Measurements from ENCODE around the gene CAPZA1.

CAPZA1 gene

GRCh38 chr1:112676543-112676942 lies 56.9 kb downstream of the CAPZA1 start:
- no peak for DNase-seq (ENCODE audit: low spot score)

GRCh38 chr1:112677501-112677900 lies 57.9 kb downstream of the CAPZA1 start:
- DNase-seq (ENCODE audit: low spot score), result no peak

GRCh38 chr1:112678605-112679004 lies 59.0 kb downstream of the CAPZA1 start:
- no peak for DNase-seq (ENCODE audit: low spot score)

- DNase-seq (ENCODE audit: low spot score), result no peak
These were observed 66.3 kb downstream of the CAPZA1 start for GRCh38 chr1:112685913-112686312.

GRCh38 chr1:112686417-112686816 lies 66.8 kb downstream of the CAPZA1 start:
- no peak for DNase-seq (ENCODE audit: low spot score)

GRCh38 chr1:112686835-112687234 lies 67.2 kb downstream of the CAPZA1 start:
- DNase-seq (ENCODE audit: low spot score), result no peak

GRCh38 chr1:112687361-112687760 lies 67.7 kb downstream of the CAPZA1 start:
- DNase-seq (ENCODE audit: low spot score), result no peak

GRCh38 chr1:112687785-112688496 lies 68.3 kb downstream of the CAPZA1 start:
- no peak for DNase-seq (ENCODE audit: low spot score)

- DNase-seq (ENCODE audit: low spot score), result no peak
These were observed 69.2 kb downstream of the CAPZA1 start for GRCh38 chr1:112688781-112689193.

GRCh38 chr1:112689196-112689841 lies 69.7 kb downstream of the CAPZA1 start:
- DNase-seq (ENCODE audit: low spot score), result no peak

- no peak for DNase-seq (ENCODE audit: low spot score)
These were observed 70.2 kb downstream of the CAPZA1 start for GRCh38 chr1:112689842-112690237.

GRCh38 chr1:112692681-112693080 lies 73.0 kb downstream of the CAPZA1 start:
- DNase-seq (ENCODE audit: low spot score), result no peak

- no peak for DNase-seq (ENCODE audit: low spot score)
These were observed 74.2 kb downstream of the CAPZA1 start for GRCh38 chr1:112693821-112694220.

- DNase-seq (ENCODE audit: low spot score), result no peak
These were observed 74.8 kb downstream of the CAPZA1 start for GRCh38 chr1:112694363-112694929.

- no peak for DNase-seq (ENCODE audit: low spot score)
These were observed 75.6 kb downstream of the CAPZA1 start for GRCh38 chr1:112695276-112695675.

- no peak for DNase-seq (ENCODE audit: low spot score)
These were observed 77.1 kb downstream of the CAPZA1 start for GRCh38 chr1:112696578-112697314.

- no peak for DNase-seq (ENCODE audit: low spot score)
These were observed 78.2 kb downstream of the CAPZA1 start for GRCh38 chr1:112697781-112698201.

GRCh38 chr1:112698366-112699310 lies 79.0 kb downstream of the CAPZA1 start:
- DNase-seq (ENCODE audit: low spot score), result no peak

GRCh38 chr1:112699425-112700144 lies 80.0 kb downstream of the CAPZA1 start:
- DNase-seq (ENCODE audit: low spot score), result no peak

GRCh38 chr1:112700290-112701226 lies 80.9 kb downstream of the CAPZA1 start:
- DNase-seq (ENCODE audit: low spot score), result peak; percentile 37
